ENCODE results near the gene SHROOM2.
"Not testable (repeated sequence)": the region's sequence is repeated elsewhere in the genome, so short reads cannot be mapped to it uniquely, and the experiment has no call there.

The SHROOM2 gene

GRCh38 chrX:9785944-9786797 is at the start of gene SHROOM2:
Gene SHROOM2 (plus strand): TSS chrX:9786429. CDS start chrX:9786546, 117 bp downstream.
- DNase-seq (ENCODE audit: low read depth in 2 of 2, low spot score in 1 of 2) = no peak

DNA sequence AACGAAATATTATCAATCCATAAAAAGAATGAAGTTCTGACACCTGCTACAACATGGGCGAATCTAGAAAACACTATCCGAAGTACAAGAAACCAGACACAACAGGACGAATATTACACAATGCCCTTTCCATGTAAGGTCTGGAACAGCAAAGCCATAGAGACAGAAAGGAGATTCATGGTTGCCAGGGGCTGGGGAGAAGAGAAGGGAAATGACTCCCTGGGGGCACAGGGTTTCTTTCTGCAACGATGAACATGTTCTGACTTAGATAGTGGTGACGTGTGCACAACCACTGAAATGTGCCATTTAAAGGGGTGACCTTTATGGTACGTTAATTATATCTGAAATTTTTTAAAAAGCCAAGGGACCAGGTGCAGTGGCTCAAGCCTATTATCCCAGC is 48.9 kb upstream of the SHROOM2 start:
- no peak for DNase-seq (ENCODE audit: low read depth in 2 of 2, low spot score in 1 of 2)

DNA sequence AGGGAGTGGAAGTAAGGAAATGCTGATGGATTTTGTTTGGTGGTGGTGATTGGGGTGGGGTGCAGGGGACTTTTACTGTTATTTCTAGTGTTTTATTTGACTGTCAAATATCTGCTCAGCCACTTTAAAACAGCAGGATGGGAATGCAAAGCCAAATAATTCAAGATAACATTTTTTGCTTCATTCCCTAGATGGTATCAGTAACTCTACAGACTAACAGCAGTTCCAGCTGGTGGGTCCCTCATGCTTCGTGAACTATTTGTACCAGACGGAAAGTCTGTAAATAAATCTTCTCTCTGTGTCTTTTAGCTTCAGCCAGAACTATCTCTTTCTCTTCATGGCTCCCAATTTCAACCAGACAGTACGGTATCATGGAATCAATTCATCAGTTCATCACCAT is 48.1 kb upstream of the SHROOM2 start:
- no peak for DNase-seq (ENCODE audit: low read depth in 2 of 2, low spot score in 1 of 2)

- DNase-seq (ENCODE audit: low read depth in 2 of 2, low spot score in 1 of 2) = no peak
Observed at GRCh38 chrX:9739130-9739529, 47.1 kb upstream of the SHROOM2 start.

GRCh38 chrX:9745417-9746115 is 40.7 kb upstream of the SHROOM2 start:
- no peak for DNase-seq (ENCODE audit: low read depth in 2 of 2, low spot score in 1 of 2)

DNA sequence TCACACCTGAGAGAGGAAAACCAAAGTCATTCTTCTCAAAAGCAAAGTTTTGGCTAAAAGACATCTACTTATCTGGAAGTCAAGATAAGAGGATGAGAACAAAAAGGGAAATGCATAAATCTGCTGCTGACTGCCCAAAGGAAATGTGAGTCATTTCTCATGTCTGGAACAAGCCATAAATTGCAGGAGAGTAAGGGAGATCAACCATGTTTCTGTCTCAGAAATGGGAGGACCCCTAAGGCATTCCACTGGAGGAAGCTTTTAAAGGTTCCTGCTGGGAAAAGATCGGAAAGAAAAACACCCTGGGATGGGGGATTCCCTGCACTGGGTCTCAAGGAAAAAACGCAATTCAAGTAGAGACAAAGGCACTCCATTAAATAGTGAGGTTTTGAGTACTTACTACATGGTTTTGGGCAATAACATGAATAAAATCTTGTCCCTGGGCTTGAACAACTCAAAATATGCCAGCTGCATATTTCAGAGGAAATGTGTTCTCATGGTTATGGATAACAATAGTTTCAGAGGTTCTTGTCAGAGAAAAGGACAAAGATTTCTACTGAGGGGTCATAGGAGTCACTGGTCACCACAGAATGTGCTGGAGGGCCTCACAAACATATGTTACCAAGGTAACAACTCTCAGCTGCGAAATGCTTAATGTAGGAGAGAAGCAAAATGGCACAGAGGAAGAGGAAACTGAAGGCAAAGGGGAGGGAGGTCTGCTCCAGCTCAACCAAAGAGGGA is 39.9 kb upstream of the SHROOM2 start:
- DNase-seq (ENCODE audit: low read depth in 2 of 2, low spot score in 1 of 2) = no peak

GRCh38 chrX:9747644-9748043 is 38.6 kb upstream of the SHROOM2 start:
- no peak for DNase-seq (ENCODE audit: low read depth in 2 of 2, low spot score in 1 of 2)

DNA sequence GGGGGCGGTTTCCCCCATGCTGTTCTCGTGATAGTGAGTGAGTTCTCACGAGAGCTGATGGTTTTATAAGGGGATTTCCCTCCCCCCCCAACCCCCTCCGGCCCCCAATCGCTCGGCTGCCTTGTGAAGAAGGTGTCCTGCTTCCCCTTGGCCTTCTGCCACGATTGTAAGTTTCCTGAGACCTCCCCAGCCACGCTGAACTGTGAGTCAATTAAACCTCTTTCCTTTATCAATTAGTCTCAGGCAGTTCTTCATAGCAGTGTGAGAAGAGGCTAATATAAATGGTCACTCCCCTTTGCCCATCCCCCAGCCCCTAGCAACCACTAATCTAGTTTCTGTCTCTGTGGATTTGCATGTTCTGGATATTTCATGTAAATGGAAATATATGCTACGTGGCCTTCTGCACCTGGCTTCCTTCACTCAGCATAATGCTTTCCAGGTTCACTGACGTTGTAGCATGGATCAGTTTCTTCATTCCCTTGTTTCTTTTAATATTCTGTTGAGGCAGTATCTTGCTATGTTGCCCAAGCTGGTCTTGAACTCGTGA is 37.0 kb upstream of the SHROOM2 start:
- no peak for DNase-seq (ENCODE audit: low read depth in 2 of 2, low spot score in 1 of 2)

DNA sequence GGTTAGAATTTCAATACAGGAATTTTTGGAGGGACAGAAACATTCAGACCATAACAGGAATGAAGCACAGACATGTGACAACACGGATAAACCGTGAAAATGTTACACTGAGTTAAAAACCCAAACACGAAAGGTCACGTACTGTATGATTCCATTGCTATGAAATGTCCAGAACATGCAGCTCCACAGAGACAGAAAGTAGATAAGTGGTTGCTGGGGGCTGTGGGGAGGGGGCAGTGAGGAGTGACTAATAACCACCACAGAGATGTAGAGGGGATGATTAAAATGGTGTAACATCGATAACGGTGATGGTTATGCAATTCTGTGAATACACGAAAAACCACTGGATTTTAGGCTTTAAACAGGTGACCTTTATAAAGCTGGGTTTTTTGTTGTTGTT is 28.9 kb upstream of the SHROOM2 start:
- DNase-seq (ENCODE audit: low read depth in 2 of 2, low spot score in 1 of 2) = no peak

DNA sequence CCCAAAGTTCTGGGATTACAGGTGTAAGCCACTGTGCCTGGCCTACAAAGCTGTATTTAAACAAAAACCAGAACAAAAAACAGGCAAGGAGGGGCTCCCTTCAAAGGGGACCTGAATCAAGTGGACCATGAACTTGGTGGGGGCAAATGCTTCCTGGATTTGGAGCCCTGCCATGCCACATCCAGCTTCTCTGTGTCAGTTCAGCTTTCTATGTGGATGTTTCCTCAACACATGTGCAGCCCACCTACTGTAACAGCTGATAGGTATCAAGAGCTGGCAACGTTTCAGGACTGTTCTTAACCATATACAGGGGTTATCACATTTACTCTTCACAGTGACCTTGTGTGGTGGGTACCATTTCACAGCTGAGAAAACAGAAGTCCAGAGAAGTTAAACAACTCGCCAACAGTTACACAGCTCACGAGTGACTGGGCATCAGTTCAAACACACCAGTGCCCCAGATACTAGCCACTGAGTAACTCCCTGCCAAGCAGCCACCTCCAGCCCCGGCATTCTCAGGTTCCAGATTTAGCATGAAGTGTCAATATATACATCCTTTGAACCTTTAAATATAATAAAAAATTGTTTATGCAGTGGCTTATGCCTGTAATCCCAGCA is 28.1 kb upstream of the SHROOM2 start:
- DNase-seq (ENCODE audit: low read depth in 2 of 2, low spot score in 1 of 2) = no peak

DNA sequence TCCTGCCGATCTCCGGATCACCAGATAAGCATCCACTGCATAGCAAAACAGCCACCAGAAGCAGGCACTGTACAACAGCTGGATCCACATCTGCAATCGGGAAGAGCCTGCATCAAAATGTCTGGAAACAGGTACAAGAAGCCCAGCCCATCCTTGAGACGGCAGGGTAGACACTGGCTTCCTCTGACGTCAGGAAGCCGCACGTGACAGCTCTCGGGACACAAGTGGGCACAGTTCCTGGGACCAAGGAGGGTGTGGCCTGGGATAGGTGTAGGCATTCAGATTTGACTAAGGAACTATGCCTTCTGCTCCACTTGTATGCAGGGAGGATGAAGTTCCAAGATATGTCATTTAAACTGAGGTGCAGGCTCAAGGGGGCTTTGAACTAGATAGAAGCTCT is 26.9 kb upstream of the SHROOM2 start:
- DNase-seq (ENCODE audit: low read depth in 2 of 2, low spot score in 1 of 2) = no peak

DNA sequence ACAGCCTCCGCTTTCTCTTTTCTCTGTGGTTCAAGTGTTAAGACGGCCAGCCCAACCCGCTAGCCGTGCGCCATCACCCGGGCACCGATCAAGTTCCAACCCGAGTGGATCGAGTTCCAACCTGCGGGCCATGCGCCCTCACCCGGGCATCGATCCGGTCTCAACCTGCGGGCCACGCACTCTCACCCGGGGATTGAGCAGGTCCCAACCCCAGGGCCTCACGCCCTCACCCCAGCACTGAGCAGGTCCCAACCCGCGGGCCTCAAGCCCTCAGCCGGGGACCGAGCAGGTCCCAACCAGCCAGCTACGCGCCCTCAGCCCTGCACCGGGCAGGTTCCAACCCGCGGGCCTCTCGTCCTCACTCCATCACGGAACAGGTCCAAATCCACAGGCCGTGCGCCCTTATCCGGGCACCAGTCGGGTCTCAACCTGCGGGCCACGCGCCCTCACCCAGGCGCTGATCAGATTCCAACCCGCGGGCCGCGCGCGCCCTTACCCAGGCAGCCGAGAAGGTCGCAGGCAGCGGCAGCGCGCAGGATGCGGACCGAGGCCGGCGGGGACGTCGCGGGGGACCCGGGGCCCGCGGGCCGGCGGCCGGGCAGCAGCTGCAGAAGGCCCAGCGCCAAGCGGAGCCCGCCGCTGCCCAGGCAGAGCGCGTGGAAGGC is 21.0 kb upstream of the SHROOM2 start:
- DNase-seq (ENCODE audit: low read depth in 2 of 2, low spot score in 1 of 2) = no peak

- no peak for DNase-seq (ENCODE audit: low read depth in 2 of 2, low spot score in 1 of 2)
Observed at GRCh38 chrX:9765737-9766097, 20.5 kb upstream of the SHROOM2 start, which contains the start of gene GPR143. Gene GPR143 (minus strand): TSS chrX:9765847. CDS start chrX:9765817, 30 bp downstream.

DNA sequence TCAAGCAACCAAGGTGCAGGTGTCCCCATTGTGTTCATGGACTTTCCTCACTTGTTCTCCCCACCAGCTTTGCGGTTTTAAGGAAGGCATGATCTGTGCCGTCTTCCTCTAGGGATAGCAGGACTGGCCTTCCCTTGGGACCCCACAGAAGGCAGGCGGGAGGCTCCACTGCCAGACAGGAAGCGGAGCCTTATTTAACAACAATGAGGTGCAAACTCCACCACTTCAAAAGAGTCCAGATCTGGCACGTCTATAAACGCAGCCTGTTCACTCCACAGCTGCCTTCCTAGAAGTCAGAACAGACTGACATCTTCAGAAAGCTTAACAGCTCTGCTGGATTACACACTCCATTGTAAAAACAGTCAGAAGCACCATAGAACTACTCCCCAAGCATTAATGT is 18.9 kb upstream of the SHROOM2 start:
- DNase-seq (ENCODE audit: low read depth in 2 of 2, low spot score in 1 of 2) = no peak

- not testable (repeated sequence) for DNase-seq (ENCODE audit: low read depth in 2 of 2, low spot score in 1 of 2)
Observed at GRCh38 chrX:9768321-9768839, 17.8 kb upstream of the SHROOM2 start.

DNA sequence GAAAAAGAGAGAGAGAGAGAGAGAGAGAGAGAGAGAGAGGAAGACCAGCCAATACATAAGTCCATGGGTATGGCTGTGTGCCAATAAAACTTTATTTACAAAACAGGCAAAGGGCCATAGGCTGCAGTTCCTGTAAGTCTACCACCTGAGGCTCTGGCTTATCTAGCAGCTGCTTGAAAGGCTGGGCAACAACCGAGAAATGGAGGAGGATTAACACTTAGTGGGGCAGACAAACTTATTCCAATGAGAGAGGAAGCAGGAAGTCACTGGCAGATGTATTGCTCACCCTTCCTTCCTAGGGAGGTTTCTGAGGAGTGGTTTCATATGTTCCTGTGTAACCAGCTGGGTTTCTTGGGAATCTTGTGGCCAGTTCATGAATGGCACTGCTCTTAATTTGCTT is 15.9 kb upstream of the SHROOM2 start:
- no peak for DNase-seq (ENCODE audit: low read depth in 2 of 2, low spot score in 1 of 2)

- no peak for DNase-seq (ENCODE audit: low read depth in 2 of 2, low spot score in 1 of 2)
Observed at GRCh38 chrX:9772943-9773342, 13.3 kb upstream of the SHROOM2 start.

DNA sequence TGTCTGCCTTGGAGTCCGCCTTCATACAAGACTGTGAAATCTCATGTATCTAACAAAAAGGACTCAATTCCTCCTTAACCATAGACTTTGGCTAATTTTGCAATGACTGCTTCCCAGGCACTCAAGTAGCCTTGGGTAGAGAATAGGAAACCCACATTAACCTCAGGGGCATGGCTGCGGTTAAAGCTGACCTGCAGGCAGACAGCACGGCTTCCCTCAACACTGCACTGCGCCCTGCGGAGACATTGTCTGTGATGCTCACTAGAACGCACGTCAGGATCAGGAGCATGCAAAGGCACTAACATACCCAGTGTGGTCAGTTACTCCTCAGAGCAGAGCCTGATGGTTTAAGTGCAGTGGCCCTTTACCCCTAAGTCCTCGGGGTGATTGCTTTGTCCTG is 10.3 kb upstream of the SHROOM2 start:
- DNase-seq (ENCODE audit: low read depth in 2 of 2, low spot score in 1 of 2) = no peak

- no peak for DNase-seq (ENCODE audit: low read depth in 2 of 2, low spot score in 1 of 2)
Observed at GRCh38 chrX:9781941-9782340, 4.3 kb upstream of the SHROOM2 start.

DNA sequence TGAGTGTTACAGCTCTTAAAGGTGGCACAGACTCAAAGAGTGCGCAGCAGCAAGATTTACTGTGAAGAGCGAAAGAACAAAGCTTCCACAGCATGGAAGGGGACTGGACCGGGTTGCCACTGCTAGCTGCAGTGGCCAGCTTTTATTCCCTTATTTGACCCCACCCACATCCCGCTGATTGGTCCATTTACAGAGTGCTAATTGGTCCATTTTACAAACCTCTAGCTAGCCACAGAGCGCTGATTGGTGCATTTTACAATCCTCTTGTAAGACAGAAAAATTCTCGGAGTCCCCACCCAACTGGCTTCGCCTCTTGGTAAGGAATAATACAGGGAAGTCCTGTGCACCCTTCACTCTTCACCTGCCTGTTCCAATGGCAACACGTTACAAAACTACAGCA is 1.9 kb upstream of the SHROOM2 start:
- DNase-seq (ENCODE audit: low read depth in 2 of 2, low spot score in 1 of 2) = no peak

All from stimulated activated CD8-positive, alpha-beta memory T cell treated with anti-CD3 and anti-CD28 coated beads, Interleukin-4, amount 100 ng/mL, for 1 hour (primary cell).